Liver (tissue), 9 donors: ENCODE results near the gene CIB4. TPM values are rescaled to one million over a fixed set of nuclear protein-coding genes. Genes with fewer than 3 reads are reported as not detected.

Experiments
- DNase-seq: peaks from one replicate; pipeline ENCODE4 v3.0.0-alpha.2; 2017; ENCODE audit warnings: low spot score
- H3K27ac ChIP-seq, 2 donors: one replicate each; pipeline ENCODE4 v1.7.0; 2013; ENCODE audit warnings: inconsistent platforms in 2 of 2, low read length in 2 of 2, control low read depth in 1 of 2, low read depth in 1 of 2, mild to moderate bottlenecking in 1 of 2
- H3K27me3 ChIP-seq, 4 donors: one replicate each; pipeline versions ENCODE4 v1.6.1 to v1.7.0; 2013; ENCODE audit warnings: low read length in 3 of 4, inconsistent platforms in 1 of 4, mild to moderate bottlenecking in 1 of 4, moderate library complexity in 1 of 4; ENCODE audit not compliant: control insufficient read depth in 4 of 4, insufficient read depth in 4 of 4
- H3K36me3 ChIP-seq, 4 donors: one replicate each; pipeline versions ENCODE4 v1.6.1 to v1.7.0; 2013; ENCODE audit warnings: low read length in 3 of 4, mild to moderate bottlenecking in 3 of 4, low read depth in 1 of 4, moderate library complexity in 1 of 4; ENCODE audit not compliant: control insufficient read depth in 4 of 4, insufficient read depth in 3 of 4
- H3K4me1 ChIP-seq, 4 donors: one replicate each; pipeline versions ENCODE4 v1.6.1 to v1.7.0; 2013; ENCODE audit warnings: low read length in 3 of 4, mild to moderate bottlenecking in 3 of 4, moderate library complexity in 1 of 4; ENCODE audit not compliant: control insufficient read depth in 4 of 4, insufficient read depth in 4 of 4
- H3K4me3 ChIP-seq, 3 donors: one replicate each; pipeline versions ENCODE4 v1.6.1 to v1.7.0; 2013; ENCODE audit warnings: low read length in 3 of 3, control low read depth in 1 of 3, low read depth in 1 of 3, mild to moderate bottlenecking in 1 of 3
- H3K9ac ChIP-seq, 2 donors: one replicate each; pipeline ENCODE4 v1.7.0; 2013; ENCODE audit warnings: low read length in 2 of 2, mild to moderate bottlenecking in 2 of 2, moderate library complexity in 2 of 2, control low read depth in 1 of 2, low read depth in 1 of 2
- H3K9me3 ChIP-seq, 4 donors: one replicate each; pipeline versions ENCODE4 v1.6.1 to v1.7.0; 2013; ENCODE audit warnings: low read length in 3 of 4; ENCODE audit not compliant: control insufficient read depth in 4 of 4
- ATF3 ChIP-seq: IDR thresholded peaks from 2 replicates; pipeline ENCODE4 v1.6.1; 2016; ENCODE audit warnings: antibody characterized with exemption
- CTCF ChIP-seq: fragments of 150-350 bp; IDR thresholded peaks from 2 replicates; pipeline ENCODE4 v1.5.1; 2017; ENCODE audit warnings: improper control_type of control experiment, low read depth, low read length; ENCODE audit not compliant: missing input control
- EGR1 ChIP-seq, 2 donors: IDR thresholded peaks; 2 replicates each; pipeline ENCODE4 v1.6.1; 2016 to 2018; ENCODE audit warnings: antibody characterized with exemption in 2 of 2, low read depth in 2 of 2
- FOXA1 ChIP-seq: IDR thresholded peaks from 2 replicates; pipeline ENCODE4 v1.6.1; 2016; ENCODE audit warnings: antibody characterized with exemption
- GABPA ChIP-seq, 2 donors: IDR thresholded peaks in 1 of 2; conservative IDR thresholded peaks in 1 of 2; 2 replicates each; pipeline ENCODE4 v1.6.1; 2016; ENCODE audit warnings: antibody characterized with exemption in 2 of 2, mild to moderate bottlenecking in 1 of 2, moderate library complexity in 1 of 2
- HNF4A ChIP-seq, 2 donors: conservative IDR thresholded peaks; 2 replicates each; pipeline ENCODE4 v1.6.1; 2016; ENCODE audit warnings: antibody characterized with exemption in 2 of 2, mild to moderate bottlenecking in 2 of 2
- JUND ChIP-seq, 2 donors: IDR thresholded peaks; 2 replicates each; pipeline ENCODE4 v1.6.1; 2016; ENCODE audit warnings: antibody characterized with exemption in 2 of 2
- MAX ChIP-seq: IDR thresholded peaks from 2 replicates; pipeline ENCODE4 v1.6.1; 2016; ENCODE audit warnings: antibody characterized with exemption
- RAD21 ChIP-seq, 2 donors: IDR thresholded peaks; 2 replicates each; pipeline ENCODE4 v1.6.1; 2016; ENCODE audit warnings: antibody characterized with exemption in 2 of 2, mild to moderate bottlenecking in 2 of 2
- REST ChIP-seq: IDR thresholded peaks from 2 replicates; pipeline ENCODE4 v1.6.1; 2016; ENCODE audit warnings: antibody characterized with exemption, mild to moderate bottlenecking
- SP1 ChIP-seq: IDR thresholded peaks from 2 replicates; pipeline ENCODE4 v1.6.1; 2018; ENCODE audit warnings: antibody characterized with exemption, mild to moderate bottlenecking
- TAF1 ChIP-seq: conservative IDR thresholded peaks from 2 replicates; pipeline ENCODE4 v1.6.1; 2016; ENCODE audit warnings: antibody characterized with exemption, mild to moderate bottlenecking
- YY1 ChIP-seq: IDR thresholded peaks from 2 replicates; pipeline ENCODE4 v1.6.1; 2016; ENCODE audit warnings: antibody characterized with exemption, mild to moderate bottlenecking
- ZBTB33 ChIP-seq: IDR thresholded peaks from 2 replicates; pipeline ENCODE4 v1.6.1; 2016; ENCODE audit warnings: antibody characterized with exemption
- WGBS: extraction: QIAGEN DNeasy Blood & Tissue Kit; methylation state at CpG from one replicate; pipeline ENCODE4 v1.1.7; 2013; 5-methylcytosine and 5-hydroxymethylcytosine counted together
- polyA plus RNA-seq, 2 donors: library from polyadenylated mRNA; stranded (reverse) in 1 of 2; unstranded in 1 of 2; fragments of 200-250 nt in 1 of 2; fragments of >200 nt in 1 of 2; fragmentation: Nextera tagmentation in 1 of 2; extraction: Ambion mirVana in 1 of 2; gene quantifications; one replicate each; pipeline versions ENCODE4 v1.2.1 to v1.2.3, GENCODE V29; 2013 to 2015
- total RNA-seq, 2 donors: library from RNA; depleted of rRNA; stranded (reverse); fragments of >200 nt; gene quantifications; one replicate each; pipeline ENCODE4 v1.2.3, GENCODE V29; 2014
- donor health status: healthy.
- donor health status: healthy.
- donor health status: healthy.
- donor health status: healthy.
- donor health status: healthy.

Gene CIB4
- total and polyA plus RNA-seq, 4 donors: not detected

DNA sequence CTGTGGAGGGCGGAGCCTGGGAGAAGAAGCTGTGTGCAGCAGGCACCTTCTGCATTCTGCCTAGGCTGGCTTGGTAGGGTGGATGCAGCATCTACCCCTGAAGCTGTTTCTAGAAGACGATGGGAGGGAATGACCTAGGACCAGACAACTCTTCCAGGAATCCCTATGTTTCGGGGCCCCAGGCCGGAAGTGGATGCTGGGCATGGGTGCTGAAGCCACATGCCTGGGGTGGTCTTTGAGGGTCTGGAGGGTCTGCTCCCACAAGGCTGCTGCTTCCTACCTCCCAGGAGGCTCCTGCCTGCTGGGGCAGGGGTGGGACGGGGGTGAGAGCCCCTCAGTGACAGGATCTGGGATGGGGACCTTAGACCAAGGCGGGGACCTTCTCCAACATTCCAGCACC is 61.0 kb downstream of the CIB4 start (continued):
- TF ChIP-seq FOXA1 (no peak), HNF4A (conservative IDR thresholded peaks at IDR 0.05) (no peak), CTCF (no peak), GABPA (IDR thresholded peaks at IDR 0.05 in 1 of 2, conservative IDR thresholded peaks at IDR 0.05 in 1 of 2) (no peak)

DNA sequence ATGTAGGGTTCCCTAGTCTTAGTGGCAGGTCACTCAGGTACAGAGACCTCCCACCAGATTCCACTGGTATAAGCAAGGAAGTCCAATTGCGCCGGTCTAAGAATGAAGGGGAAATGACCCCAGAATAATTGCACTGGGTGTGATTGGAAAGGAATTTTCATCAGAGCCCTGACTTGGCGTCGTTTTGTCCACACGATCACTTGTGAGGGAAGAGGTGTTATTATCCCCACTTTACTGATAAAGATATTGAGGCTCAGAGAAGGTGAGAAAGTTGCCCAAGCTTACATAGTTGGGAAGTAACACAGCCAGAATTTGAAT is 61.5 kb downstream of the CIB4 start:
- DNase-seq: no peak
- WGBS: 67% methylated on average over 5 of the region's 5 CpGs
- TF ChIP-seq EGR1 (IDR thresholded peaks at IDR 0.05; ENCODE audit: low read depth in 2 of 2) (no peak), YY1 (no peak), SP1 (no peak), REST (no peak), FOXA1 (no peak)
- Histone ChIP-seq H3K4me1 (no peaks in the 10 kb centered on the region), H3K27ac (no peak overlapping the region), H3K9me3 (no peaks in the 10 kb centered on the region), H3K4me3 (no peak overlapping the region), H3K9ac (no peak overlapping the region), H3K36me3 (no peaks in the 10 kb centered on the region), H3K27me3 (no peaks in the 10 kb centered on the region)

- no peaks in the 10 kb centered on the region for H3K9me3 ChIP-seq
- no peak for DNase-seq
- H3K36me3 ChIP-seq: no peaks in the 10 kb centered on the region
- no peak overlapping the region for H3K27ac ChIP-seq
- H3K27me3 ChIP-seq: no peaks in the 10 kb centered on the region
- whole genome bisulfite sequencing: 77% methylated on average over 11 of the region's 11 CpGs
- no peak for TF ChIP-seq ZBTB33
- TF ChIP-seq CTCF: no peak
- no peak for TF ChIP-seq MAX
- TF ChIP-seq YY1: no peak
- no peak for TF ChIP-seq TAF1
- no peak for TF ChIP-seq HNF4A (conservative IDR thresholded peaks at IDR 0.05)
- TF ChIP-seq FOXA1: no peak
- TF ChIP-seq JUND (IDR thresholded peaks at IDR 0.05): no peak
- TF ChIP-seq EGR1 (IDR thresholded peaks at IDR 0.05; ENCODE audit: low read depth in 2 of 2): no peak
- TF ChIP-seq REST: no peak
- no peak for TF ChIP-seq ATF3
- TF ChIP-seq RAD21 (IDR thresholded peaks at IDR 0.05): no peak
- no peak overlapping the region for H3K4me3 ChIP-seq
- H3K9ac ChIP-seq: no peak overlapping the region
- no peaks in the 10 kb centered on the region for H3K4me1 ChIP-seq
Observed at GRCh38 chr2:26579025-26579722, 62.0 kb downstream of the CIB4 start.
